ENCODE measurements around the gene GATC.

GATC gene

GRCh38 chr12:120498870-120499515 is 52.7 kb downstream of the GATC start:
- DNase-seq: no peak

DNA sequence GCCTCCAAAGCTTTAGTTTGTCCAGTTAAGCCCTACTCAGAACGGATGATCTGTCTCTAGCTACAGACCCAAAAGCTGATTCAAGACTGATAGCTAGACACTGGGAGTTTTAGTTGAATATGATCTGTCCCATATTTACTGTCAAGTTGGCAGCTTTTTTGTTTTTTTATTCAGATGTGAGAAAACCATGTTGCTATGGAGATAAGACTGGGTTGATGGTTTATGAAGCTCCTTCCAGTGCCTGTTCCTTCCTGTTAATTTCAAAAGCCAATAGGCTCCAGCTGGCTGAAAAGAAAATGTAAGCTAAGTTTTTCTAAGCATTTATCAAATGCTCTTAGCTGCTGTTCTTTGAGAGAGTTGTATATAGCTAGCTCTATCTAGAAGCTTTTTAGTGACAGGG is 54.3 kb downstream of the GATC start:
- DNase-seq: no peak

DNA sequence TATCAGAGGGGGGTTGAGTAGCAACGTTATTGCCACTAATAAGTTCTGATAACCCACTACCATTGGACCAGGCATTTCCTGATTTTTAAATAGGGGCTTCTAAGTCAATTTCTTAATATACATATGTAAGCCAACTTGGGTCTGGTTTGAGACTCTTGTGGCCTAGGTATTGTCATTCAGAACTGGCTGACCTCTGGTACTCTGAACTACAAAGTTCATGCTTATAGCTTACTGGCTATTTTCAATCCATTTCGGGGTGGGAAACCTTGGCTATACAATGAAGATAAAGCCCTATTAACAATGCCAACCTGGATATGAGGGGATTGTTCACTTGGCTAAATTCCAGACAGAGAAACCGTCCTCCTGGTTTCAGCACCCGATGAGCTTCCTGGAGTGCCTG is 58.3 kb downstream of the GATC start:
- DNase-seq: no peak

DNA sequence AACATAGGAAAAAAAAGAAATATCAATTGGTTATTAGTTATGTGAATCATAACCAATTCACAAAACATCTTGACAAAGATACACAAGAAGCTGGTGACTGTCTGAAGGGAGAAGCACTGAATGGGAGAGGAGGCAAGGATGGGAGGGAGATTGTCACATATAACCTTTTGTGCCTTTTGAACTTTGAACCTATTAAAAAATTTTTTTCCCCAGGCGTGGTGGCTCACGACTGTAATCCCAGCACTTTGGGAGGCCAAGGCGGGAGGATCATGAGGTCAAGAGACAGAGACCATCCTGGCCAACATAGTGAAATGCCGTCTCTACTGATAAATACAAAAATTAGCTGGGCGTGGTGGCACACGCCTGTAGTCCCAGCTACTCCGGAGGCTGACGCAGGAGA is 62.3 kb downstream of the GATC start:
- DNase-seq: no peak

Data from HCEC 1CT (cell line).